22Rv1 (cell line): ENCODE measurements around the gene GALNT1.

Source experiments
- H3K27ac ChIP-seq: fragments of 450-650 bp; 2 replicates; pipeline ENCODE4 v1.5.1; 2017
- CTCF ChIP-seq: fragments of 450-650 bp; IDR thresholded peaks from 2 replicates; pipeline ENCODE4 v1.5.1; 2017; ENCODE audit warnings: mild to moderate bottlenecking
- ZFX ChIP-seq: fragments of 450-650 bp; IDR thresholded peaks from 2 replicates; pipeline ENCODE4 v1.6.1; 2017; ENCODE audit warnings: antibody characterized with exemption, borderline replicate concordance

The GALNT1 gene

GRCh38 chr18:35577045-35577848 lies 4.3 kb upstream of the GALNT1 start:
- TF ChIP-seq CTCF (no peak), ZFX (no peak)
- H3K27ac ChIP-seq = no peak overlapping the region

GRCh38 chr18:35578481-35578880 lies 3.1 kb upstream of the GALNT1 start:
- TF ChIP-seq CTCF (no peak), ZFX (no peak)
- no peak overlapping the region for H3K27ac ChIP-seq

- no peak for TF ChIP-seq CTCF
- TF ChIP-seq ZFX = no peak
- no peak overlapping the region for H3K27ac ChIP-seq
These were observed 2.6 kb upstream of the GALNT1 start for GRCh38 chr18:35578936-35579335.

GRCh38 chr18:35580701-35581539 lies 620 bp upstream of the GALNT1 start:
- TF ChIP-seq CTCF = no peak
- TF ChIP-seq ZFX = no peak
- peak overlapping the region; percentile 74 for H3K27ac ChIP-seq

- peak overlapping the region; percentile 76 for H3K27ac ChIP-seq
- TF ChIP-seq CTCF (no peak), ZFX (no peak)
These were observed 530 bp downstream of the GALNT1 start for GRCh38 chr18:35581898-35582641.

GRCh38 chr18:35582899-35583558 lies 1.5 kb downstream of the GALNT1 start:
- TF ChIP-seq ZFX (no peak), CTCF (no peak)
- peak overlapping the region; percentile 76 for H3K27ac ChIP-seq
